HEK293 (cell line): Measurements from ENCODE around the gene MPPE1.

ENCODE experiments used
- CTCF ChIA-PET: fragments of 350-600 bp; formaldehyde crosslinking; extraction: SDS; loops from one replicate; lab custom pipeline; 2021; ENCODE audit warnings: antibody characterized with exemption; lab: Yijun Ruan, JAX
- POLR2A ChIA-PET: fragments of 300-600 bp; formaldehyde crosslinking; extraction: SDS; loops from one replicate; lab custom pipeline; 2020; ENCODE audit warnings: antibody characterized with exemption, inconsistent platforms; lab: Yijun Ruan, JAX
- H3K27ac ChIP-seq: fragments of 200-500 bp; sonication (Bioruptor generic); 2 replicates; pipeline ENCODE4 v1.5.1; 2014; ENCODE audit warnings: low read depth, low read length, control low read depth, inconsistent platforms; ENCODE audit errors: extremely low read depth
- H3K36me3 ChIP-seq, 2 experiments: fragments of 200-500 bp in 1 of 2; sonication (Bioruptor generic) in 1 of 2; 1 replicate in 1 of 2; 2 replicates in 1 of 2; pipeline ENCODE4 v1.5.1; 2014 to 2017; ENCODE audit warnings: inconsistent platforms in 2 of 2, low read length in 2 of 2; ENCODE audit not compliant: control insufficient read depth in 2 of 2, insufficient read depth in 1 of 2
- H3K4me1 ChIP-seq: fragments of 200-500 bp; sonication (Bioruptor generic); 2 replicates; pipeline ENCODE4 v1.5.1; 2014; ENCODE audit warnings: mild to moderate bottlenecking, low read length, inconsistent platforms; ENCODE audit not compliant: control insufficient read depth, insufficient read depth
- H3K4me3 ChIP-seq: 2 replicates; pipeline ENCODE4 v1.5.1; 2011; ENCODE audit warnings: low read depth, mild to moderate bottlenecking, control low read depth, low read length, moderate library complexity
- H3K9me3 ChIP-seq: fragments of 200-500 bp; sonication (Bioruptor generic); 2 replicates; pipeline ENCODE4 v1.5.1; 2014; ENCODE audit warnings: low read depth, low read length, inconsistent platforms; ENCODE audit not compliant: control insufficient read depth, insufficient read depth
- KLF1 ChIP-seq: fragments of 450-650 bp; formaldehyde crosslinking; IDR thresholded peaks from 2 replicates; pipeline ENCODE4 v1.5.1; 2016; ENCODE audit warnings: missing biosample characterization, missing genetic modification characterization
- SP3 ChIP-seq: fragments of 450-650 bp; formaldehyde crosslinking; IDR thresholded peaks from 2 replicates; pipeline ENCODE4 v1.5.1; 2016; ENCODE audit warnings: missing biosample characterization, missing genetic modification characterization
- WT1 ChIP-seq: fragments of 450-650 bp; formaldehyde crosslinking; IDR thresholded peaks from 2 replicates; pipeline ENCODE4 v1.5.1; 2016; ENCODE audit warnings: missing biosample characterization, missing genetic modification characterization
- ZBTB17 ChIP-seq: fragments of 450-650 bp; formaldehyde crosslinking; IDR thresholded peaks from 2 replicates; pipeline ENCODE4 v1.5.1; 2016; ENCODE audit warnings: missing biosample characterization, missing genetic modification characterization
- ZBTB48 ChIP-seq: fragments of 450-650 bp; formaldehyde crosslinking; IDR thresholded peaks from 2 replicates; pipeline ENCODE4 v1.5.1; 2016; ENCODE audit warnings: missing biosample characterization, missing genetic modification characterization
- ZFHX2 ChIP-seq: fragments of 450-650 bp; formaldehyde crosslinking; conservative IDR thresholded peaks from 2 replicates; pipeline ENCODE4 v1.5.1; 2016; ENCODE audit warnings: missing biosample characterization, missing genetic modification characterization
- ZFP37 ChIP-seq: fragments of 450-650 bp; formaldehyde crosslinking; IDR thresholded peaks from 2 replicates; pipeline ENCODE4 v1.5.1; 2016; ENCODE audit warnings: missing biosample characterization, missing genetic modification characterization
- ZNF394 ChIP-seq: fragments of 450-650 bp; formaldehyde crosslinking; IDR thresholded peaks from 2 replicates; pipeline ENCODE4 v1.5.1; 2016; ENCODE audit warnings: missing biosample characterization, missing genetic modification characterization, mild to moderate bottlenecking, moderate library complexity, borderline replicate concordance
- ZNF426 ChIP-seq: fragments of 450-650 bp; formaldehyde crosslinking; IDR thresholded peaks from 2 replicates; pipeline ENCODE4 v1.5.1; 2017; ENCODE audit warnings: missing biosample characterization, missing genetic modification characterization, mild to moderate bottlenecking, inconsistent platforms, moderate library complexity
- ZNF549 ChIP-seq: fragments of 450-650 bp; IDR thresholded peaks from 2 replicates; pipeline ENCODE4 v1.5.1; 2018; ENCODE audit warnings: missing biosample characterization, missing genetic modification characterization, mild to moderate bottlenecking, inconsistent platforms, moderate library complexity
- TF ChIP-seq, protein P1 (sequence below): fragments of 450-650 bp; formaldehyde crosslinking; IDR thresholded peaks from 2 replicates; pipeline ENCODE4 v1.5.1; 2016; ENCODE audit warnings: missing biosample characterization, missing genetic modification characterization
- TF ChIP-seq, protein P2 (sequence below): fragments of 450-650 bp; formaldehyde crosslinking; IDR thresholded peaks from 2 replicates; pipeline ENCODE4 v1.5.1; 2016; ENCODE audit warnings: missing biosample characterization, missing genetic modification characterization
- TF ChIP-seq, protein P3 (sequence below): fragments of 450-650 bp; formaldehyde crosslinking; IDR thresholded peaks from 2 replicates; pipeline ENCODE4 v1.5.1; 2016; ENCODE audit warnings: missing biosample characterization, missing genetic modification characterization
- TF ChIP-seq, protein P4 (sequence below): fragments of 450-650 bp; formaldehyde crosslinking; IDR thresholded peaks from 2 replicates; pipeline ENCODE4 v1.5.1; 2016; ENCODE audit warnings: missing biosample characterization, missing genetic modification characterization
- TF ChIP-seq, protein P5 (sequence below): fragments of 450-650 bp; formaldehyde crosslinking; IDR thresholded peaks from 2 replicates; pipeline ENCODE4 v1.5.1; 2016; ENCODE audit warnings: missing biosample characterization, missing genetic modification characterization
- TF ChIP-seq, protein P6 (sequence below): fragments of 450-650 bp; formaldehyde crosslinking; IDR thresholded peaks from 2 replicates; pipeline ENCODE4 v1.5.1; 2017; ENCODE audit warnings: missing biosample characterization, missing genetic modification characterization

The MPPE1 gene

DNA sequence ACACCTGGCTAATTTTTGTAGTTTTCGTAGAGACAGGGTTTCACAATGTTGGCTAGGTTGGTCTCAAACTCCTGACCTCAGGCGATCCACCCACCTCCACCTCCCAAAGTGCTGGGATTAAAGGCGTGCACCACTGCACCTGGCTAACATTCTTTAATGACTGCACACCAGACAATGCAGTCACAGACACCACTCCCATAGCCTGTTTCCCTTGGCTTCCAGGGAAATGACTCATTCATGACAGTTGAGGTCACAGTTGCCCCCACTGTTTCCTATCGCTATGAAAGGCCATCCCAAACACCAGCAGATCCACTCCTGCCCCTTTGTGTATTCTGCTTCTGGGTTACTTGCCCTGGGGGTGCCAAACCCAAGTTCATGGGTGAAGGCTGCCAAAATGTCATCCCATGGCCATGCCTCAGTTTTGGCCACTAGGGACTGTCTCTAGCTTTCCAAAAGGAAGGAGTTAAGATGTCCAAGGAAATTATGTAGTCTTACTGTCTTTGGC, 48.2 kb downstream of the MPPE1 start (continued):
- TF ChIP-seq, protein P1, sequence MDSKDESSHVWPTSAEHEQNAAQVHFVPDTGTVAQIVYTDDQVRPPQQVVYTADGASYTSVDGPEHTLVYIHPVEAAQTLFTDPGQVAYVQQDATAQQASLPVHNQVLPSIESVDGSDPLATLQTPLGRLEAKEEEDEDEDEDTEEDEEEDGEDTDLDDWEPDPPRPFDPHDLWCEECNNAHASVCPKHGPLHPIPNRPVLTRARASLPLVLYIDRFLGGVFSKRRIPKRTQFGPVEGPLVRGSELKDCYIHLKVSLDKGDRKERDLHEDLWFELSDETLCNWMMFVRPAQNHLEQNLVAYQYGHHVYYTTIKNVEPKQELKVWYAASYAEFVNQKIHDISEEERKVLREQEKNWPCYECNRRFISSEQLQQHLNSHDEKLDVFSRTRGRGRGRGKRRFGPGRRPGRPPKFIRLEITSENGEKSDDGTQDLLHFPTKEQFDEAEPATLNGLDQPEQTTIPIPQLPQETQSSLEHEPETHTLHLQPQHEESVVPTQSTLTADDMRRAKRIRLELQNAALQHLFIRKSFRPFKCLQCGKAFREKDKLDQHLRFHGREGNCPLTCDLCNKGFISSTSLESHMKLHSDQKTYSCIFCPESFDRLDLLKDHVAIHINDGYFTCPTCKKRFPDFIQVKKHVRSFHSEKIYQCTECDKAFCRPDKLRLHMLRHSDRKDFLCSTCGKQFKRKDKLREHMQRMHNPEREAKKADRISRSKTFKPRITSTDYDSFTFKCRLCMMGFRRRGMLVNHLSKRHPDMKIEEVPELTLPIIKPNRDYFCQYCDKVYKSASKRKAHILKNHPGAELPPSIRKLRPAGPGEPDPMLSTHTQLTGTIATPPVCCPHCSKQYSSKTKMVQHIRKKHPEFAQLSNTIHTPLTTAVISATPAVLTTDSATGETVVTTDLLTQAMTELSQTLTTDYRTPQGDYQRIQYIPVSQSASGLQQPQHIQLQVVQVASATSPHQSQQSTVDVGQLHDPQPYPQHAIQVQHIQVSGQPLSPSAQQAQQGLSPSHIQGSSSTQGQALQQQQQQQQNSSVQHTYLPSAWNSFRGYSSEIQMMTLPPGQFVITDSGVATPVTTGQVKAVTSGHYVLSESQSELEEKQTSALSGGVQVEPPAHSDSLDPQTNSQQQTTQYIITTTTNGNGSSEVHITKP (tag by site-specific recombination), result 0 out of 2 replicates have a peak, but pooled peaks have one; percentile 15
- TF ChIP-seq ZNF549 (tag by site-specific recombination) (no peak), ZFHX2 (tag by site-specific recombination) (0 out of 2 replicates have a peak, but pooled peaks have one; percentile 19)
- TF ChIP-seq, protein P2, sequence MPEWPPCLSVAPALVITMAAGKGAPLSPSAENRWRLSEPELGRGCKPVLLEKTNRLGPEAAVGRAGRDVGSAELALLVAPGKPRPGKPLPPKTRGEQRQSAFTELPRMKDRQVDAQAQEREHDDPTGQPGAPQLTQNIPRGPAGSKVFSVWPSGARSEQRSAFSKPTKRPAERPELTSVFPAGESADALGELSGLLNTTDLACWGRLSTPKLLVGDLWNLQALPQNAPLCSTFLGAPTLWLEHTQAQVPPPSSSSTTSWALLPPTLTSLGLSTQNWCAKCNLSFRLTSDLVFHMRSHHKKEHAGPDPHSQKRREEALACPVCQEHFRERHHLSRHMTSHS (tag by site-specific recombination), result no peak
- TF ChIP-seq, all 188 proteins: peak for 11

DNA sequence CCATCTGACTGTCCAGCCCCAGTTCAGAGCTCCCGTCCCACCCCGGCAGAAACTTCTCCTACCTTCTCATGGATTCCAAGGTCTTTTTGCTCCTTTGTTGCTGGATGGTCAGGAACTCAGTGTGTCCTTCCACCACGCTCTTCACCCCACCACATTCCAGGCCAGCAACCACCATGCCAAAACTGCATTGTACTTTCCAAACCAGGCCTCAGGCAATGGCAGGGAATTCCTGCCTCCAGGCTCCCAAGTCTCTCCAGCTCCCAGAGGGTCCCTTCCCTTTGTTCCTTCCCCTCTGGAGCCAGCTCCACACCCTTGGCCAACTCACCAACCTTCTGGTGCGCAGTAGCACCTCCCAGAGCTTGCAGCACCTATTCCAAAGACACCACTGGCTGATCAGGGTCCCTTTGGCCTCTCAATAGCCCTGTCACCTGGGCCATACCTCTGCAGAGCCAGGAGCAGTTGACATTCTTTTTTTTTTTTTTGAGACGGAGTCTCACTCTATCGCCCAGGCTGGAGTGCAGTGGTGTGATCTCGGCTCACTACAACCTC, 48.8 kb downstream of the MPPE1 start:
- Histone ChIP-seq H3K9me3 (no peaks in the 10 kb centered on the region), H3K36me3 (peaks cover 0 to 3% of the 10 kb centered on the region in 2 experiments; a peak in 2 of 3 replicates), H3K4me1 (peaks cover 13% of the 10 kb centered on the region), H3K27ac (no peak overlapping the region), H3K4me3 (no peak overlapping the region)
- ChIA-PET CTCF (interaction anchor here (0.6 to 2.1 kb wide), 3 partner anchors 39 to 204 kb away, joined by 3 to 9 read pairs (median 3); no protein-coding TSS in a partner anchor), POLR2A (interaction anchor here (1.0 kb wide), 1 partner anchor 123 kb away, joined by 3 read pairs; no protein-coding TSS in a partner anchor)
- TF ChIP-seq ZNF426 (tag by site-specific recombination), result no peak

DNA sequence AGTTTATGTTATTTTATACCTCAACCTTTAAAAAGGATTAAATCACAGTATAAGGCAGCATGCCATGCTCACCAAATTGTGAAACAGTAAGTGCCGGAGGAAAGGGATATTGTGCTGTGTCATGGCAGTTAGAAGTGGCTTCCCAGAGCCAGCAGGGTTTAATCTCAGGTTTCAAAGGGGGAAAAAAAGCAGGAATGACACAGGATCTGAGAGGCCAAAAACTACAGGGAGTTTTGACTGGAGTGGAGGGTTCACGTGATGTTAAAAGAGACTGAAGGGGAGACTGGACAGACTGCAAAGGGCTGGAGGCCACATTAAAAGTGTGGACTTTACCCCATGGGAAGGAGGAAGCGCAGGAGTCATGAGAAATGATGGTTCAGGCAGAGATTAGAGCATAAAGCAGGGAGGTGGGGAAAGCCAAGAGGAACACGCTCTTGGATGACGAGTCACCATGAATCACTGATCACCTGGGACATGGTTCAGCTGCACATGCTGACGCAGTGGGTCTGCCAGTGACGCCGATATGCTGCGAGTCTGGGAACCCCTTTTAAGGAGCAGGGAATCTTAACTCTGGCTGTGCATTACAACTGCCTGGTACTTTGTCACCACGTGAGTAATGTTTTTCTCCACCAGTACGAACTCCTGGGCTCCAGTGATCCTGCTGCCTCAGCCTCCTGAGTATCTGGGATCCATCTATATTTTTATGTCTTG, 50.8 kb downstream of the MPPE1 start:
- ChIA-PET CTCF (no interaction called here), POLR2A (no interaction called here)
- Histone ChIP-seq H3K36me3 (peaks cover 0 to 3% of the 10 kb centered on the region in 2 experiments), H3K4me1 (peaks cover 15% of the 10 kb centered on the region), H3K4me3 (peak overlapping the region; percentile 6; the same call in 1 of the 2 replicates), H3K27ac (peak overlapping the region; percentile 74), H3K9me3 (no peaks in the 10 kb centered on the region)
- TF ChIP-seq, protein P3, sequence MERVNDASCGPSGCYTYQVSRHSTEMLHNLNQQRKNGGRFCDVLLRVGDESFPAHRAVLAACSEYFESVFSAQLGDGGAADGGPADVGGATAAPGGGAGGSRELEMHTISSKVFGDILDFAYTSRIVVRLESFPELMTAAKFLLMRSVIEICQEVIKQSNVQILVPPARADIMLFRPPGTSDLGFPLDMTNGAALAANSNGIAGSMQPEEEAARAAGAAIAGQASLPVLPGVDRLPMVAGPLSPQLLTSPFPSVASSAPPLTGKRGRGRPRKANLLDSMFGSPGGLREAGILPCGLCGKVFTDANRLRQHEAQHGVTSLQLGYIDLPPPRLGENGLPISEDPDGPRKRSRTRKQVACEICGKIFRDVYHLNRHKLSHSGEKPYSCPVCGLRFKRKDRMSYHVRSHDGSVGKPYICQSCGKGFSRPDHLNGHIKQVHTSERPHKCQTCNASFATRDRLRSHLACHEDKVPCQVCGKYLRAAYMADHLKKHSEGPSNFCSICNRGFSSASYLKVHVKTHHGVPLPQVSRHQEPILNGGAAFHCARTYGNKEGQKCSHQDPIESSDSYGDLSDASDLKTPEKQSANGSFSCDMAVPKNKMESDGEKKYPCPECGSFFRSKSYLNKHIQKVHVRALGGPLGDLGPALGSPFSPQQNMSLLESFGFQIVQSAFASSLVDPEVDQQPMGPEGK (tag by site-specific recombination), result peak; percentile 63
- TF ChIP-seq ZBTB48 (tag by site-specific recombination) (no peak), SP3 (tag by site-specific recombination) (peak; percentile 59), ZFP37 (peak; percentile 98), ZNF394 (peak; percentile 58; the same call in 1 of the 2 replicates), ZBTB17 (tag by site-specific recombination) (peak; percentile 95), KLF1 (0 out of 2 replicates have a peak, but pooled peaks have one; percentile 12), WT1 (tag by site-specific recombination) (peak; percentile 77)
- TF ChIP-seq, protein P4, sequence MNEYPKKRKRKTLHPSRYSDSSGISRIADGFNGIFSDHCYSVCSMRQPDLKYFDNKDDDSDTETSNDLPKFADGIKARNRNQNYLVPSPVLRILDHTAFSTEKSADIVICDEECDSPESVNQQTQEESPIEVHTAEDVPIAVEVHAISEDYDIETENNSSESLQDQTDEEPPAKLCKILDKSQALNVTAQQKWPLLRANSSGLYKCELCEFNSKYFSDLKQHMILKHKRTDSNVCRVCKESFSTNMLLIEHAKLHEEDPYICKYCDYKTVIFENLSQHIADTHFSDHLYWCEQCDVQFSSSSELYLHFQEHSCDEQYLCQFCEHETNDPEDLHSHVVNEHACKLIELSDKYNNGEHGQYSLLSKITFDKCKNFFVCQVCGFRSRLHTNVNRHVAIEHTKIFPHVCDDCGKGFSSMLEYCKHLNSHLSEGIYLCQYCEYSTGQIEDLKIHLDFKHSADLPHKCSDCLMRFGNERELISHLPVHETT (tag by site-specific recombination), result peak; percentile 70
- TF ChIP-seq, protein P5, sequence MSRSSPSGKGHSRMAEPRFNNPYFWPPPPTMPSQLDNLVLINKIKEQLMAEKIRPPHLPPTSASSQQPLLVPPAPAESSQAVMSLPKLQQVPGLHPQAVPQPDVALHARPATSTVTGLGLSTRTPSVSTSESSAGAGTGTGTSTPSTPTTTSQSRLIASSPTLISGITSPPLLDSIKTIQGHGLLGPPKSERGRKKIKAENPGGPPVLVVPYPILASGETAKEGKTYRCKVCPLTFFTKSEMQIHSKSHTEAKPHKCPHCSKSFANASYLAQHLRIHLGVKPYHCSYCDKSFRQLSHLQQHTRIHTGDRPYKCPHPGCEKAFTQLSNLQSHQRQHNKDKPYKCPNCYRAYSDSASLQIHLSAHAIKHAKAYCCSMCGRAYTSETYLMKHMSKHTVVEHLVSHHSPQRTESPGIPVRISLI (tag by site-specific recombination), result peak; percentile 92
- TF ChIP-seq, protein P6, sequence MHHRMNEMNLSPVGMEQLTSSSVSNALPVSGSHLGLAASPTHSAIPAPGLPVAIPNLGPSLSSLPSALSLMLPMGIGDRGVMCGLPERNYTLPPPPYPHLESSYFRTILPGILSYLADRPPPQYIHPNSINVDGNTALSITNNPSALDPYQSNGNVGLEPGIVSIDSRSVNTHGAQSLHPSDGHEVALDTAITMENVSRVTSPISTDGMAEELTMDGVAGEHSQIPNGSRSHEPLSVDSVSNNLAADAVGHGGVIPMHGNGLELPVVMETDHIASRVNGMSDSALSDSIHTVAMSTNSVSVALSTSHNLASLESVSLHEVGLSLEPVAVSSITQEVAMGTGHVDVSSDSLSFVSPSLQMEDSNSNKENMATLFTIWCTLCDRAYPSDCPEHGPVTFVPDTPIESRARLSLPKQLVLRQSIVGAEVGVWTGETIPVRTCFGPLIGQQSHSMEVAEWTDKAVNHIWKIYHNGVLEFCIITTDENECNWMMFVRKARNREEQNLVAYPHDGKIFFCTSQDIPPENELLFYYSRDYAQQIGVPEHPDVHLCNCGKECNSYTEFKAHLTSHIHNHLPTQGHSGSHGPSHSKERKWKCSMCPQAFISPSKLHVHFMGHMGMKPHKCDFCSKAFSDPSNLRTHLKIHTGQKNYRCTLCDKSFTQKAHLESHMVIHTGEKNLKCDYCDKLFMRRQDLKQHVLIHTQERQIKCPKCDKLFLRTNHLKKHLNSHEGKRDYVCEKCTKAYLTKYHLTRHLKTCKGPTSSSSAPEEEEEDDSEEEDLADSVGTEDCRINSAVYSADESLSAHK, result 0 out of 2 replicates have a peak, but pooled peaks have one; percentile 27
